Upper lobe of left lung (tissue), 6 donors: ENCODE data around the gene FNDC11. TPM values are rescaled to one million over a fixed set of nuclear protein-coding genes. Genes with fewer than 3 reads are reported as not detected.

Source experiments
- ATAC-seq, 2 donors: fragments of 200-7000 bp; cut with Tn5 transposase; one replicate each; pipeline ENCODE4 v1.9.1; 2022; ENCODE audit warnings: mild to moderate bottlenecking in 2 of 2, moderate library complexity in 2 of 2; ENCODE audit not compliant: low FRiP score in 2 of 2
- DNase-seq, 2 donors: peaks; one replicate each; pipeline ENCODE4 v3.0.0-alpha.2; 2019 to 2020
- H3K27ac ChIP-seq, 4 donors: fragments of 200-600 bp; sonication (generic); one replicate each; pipeline ENCODE4 v1.5.1; 2016 to 2019
- H3K27me3 ChIP-seq, 4 donors: fragments of 200-600 bp; sonication (generic); one replicate each; pipeline ENCODE4 v1.5.1; 2017 to 2019
- H3K36me3 ChIP-seq, 4 donors: fragments of 200-600 bp; sonication (generic); one replicate each; pipeline ENCODE4 v1.5.1; 2016 to 2019
- H3K4me1 ChIP-seq, 4 donors: fragments of 200-600 bp; sonication (generic); one replicate each; pipeline ENCODE4 v1.5.1; 2018 to 2019
- H3K4me3 ChIP-seq, 4 donors: fragments of 200-600 bp; sonication (generic); one replicate each; pipeline ENCODE4 v1.5.1; 2017 to 2019; ENCODE audit warnings: mild to moderate bottlenecking in 2 of 4, moderate library complexity in 1 of 4
- H3K9me3 ChIP-seq, 4 donors: fragments of 200-600 bp; sonication (generic); one replicate each; pipeline ENCODE4 v1.5.1; 2018 to 2019
- EP300 ChIP-seq, 4 donors: sonication (generic); formaldehyde crosslinking; IDR thresholded peaks; one replicate each; pipeline ENCODE4 v1.5.1; 2017; ENCODE audit warnings: antibody characterized with exemption in 4 of 4, control low read depth in 2 of 4
- POLR2A ChIP-seq, 4 donors: fragments of 450-650 bp; IDR thresholded peaks; one replicate each; pipeline ENCODE4 v1.5.1; 2016 to 2017; ENCODE audit warnings: antibody characterized with exemption in 4 of 4, mild to moderate bottlenecking in 2 of 4
- POLR2AphosphoS5 ChIP-seq, 2 donors: sonication (generic); formaldehyde crosslinking; IDR thresholded peaks; one replicate each; pipeline ENCODE4 v1.5.1; 2017; ENCODE audit warnings: antibody characterized with exemption in 2 of 2
- WGBS, 2 donors: methylation state at CpG; one replicate each; pipeline ENCODE4 v1.1.5; 2017 to 2018; 5-methylcytosine and 5-hydroxymethylcytosine counted together
- total RNA-seq, 6 donors: library from RNA; depleted of rRNA in 4 of 6; stranded (reverse); fragments of >200 nt in 4 of 6; gene quantifications; one replicate each; pipeline versions ENCODE4 v1.1.0 to v1.2.1, GENCODE V29; 2016 to 2021
- TF ChIP-seq, protein P1 (sequence below), 6 experiments: fragments of 450-650 bp in 4 of 6; fragments of 200-600 bp in 2 of 6; sonication (generic) in 2 of 6; IDR thresholded peaks; one replicate each; pipeline ENCODE4 v1.5.1; 2016 to 2019; ENCODE audit warnings: antibody characterized with exemption in 6 of 6
- donor health status: DM: no; HTN: no; CAD: no; lungs with moderate emphysema.
- donor health status: DM: no; HTN: yes; CAD: no; lungs with severe emphysema.

The FNDC11 gene, protein sequence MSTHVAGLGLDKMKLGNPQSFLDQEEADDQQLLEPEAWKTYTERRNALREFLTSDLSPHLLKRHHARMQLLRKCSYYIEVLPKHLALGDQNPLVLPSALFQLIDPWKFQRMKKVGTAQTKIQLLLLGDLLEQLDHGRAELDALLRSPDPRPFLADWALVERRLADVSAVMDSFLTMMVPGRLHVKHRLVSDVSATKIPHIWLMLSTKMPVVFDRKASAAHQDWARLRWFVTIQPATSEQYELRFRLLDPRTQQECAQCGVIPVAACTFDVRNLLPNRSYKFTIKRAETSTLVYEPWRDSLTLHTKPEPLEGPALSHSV
- total RNA-seq: 1 to 10 TPM in 4 of 6 donors, under 1 TPM in 2; 0.29 to 6.5 (median 1.4) TPM

DNA sequence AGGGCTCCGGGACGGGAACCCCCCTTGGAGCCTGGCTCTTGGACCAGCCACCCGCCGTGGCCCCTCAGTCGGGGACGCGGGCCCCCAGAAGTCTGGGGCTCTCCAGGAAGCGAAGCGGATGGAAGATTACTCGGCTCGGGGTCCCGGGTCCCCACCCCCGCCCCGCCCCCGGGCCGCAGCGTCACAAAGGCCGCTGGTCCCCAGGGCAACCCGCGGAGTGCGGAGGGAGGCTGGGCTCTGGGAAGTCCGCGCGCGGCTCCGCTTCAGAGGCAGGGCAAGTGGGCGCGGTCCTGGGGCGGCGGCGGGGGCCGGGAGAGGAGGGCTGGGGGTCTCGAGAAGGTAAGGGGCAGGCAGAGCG is at the start of gene FNDC11:
Gene FNDC11 (plus strand): TSS at position 227 of the 358 bp plus-strand sequence. CDS start 1,505 bp downstream, outside the sequence.
- Histone ChIP-seq H3K4me1 (peaks cover 10 to 23% (median 20%) of the 10 kb centered on the region in 4 donors), H3K27ac (peak within 1 kb of the TSS in 3 of 4 donors; percentile 15 to 58 (median 54)), H3K9me3 (no peaks in the 10 kb centered on the region), H3K36me3 (peaks cover 0 to 11% (median 7%) of the 10 kb centered on the region in 4 donors), H3K4me3 (peak within 1 kb of the TSS; percentile 14 to 71 (median 62)), H3K27me3 (peaks cover 0 to under 1% (median 0%) of the 10 kb centered on the region in 4 donors)
- DNase-seq (peak; percentile 52 to 92), ATAC-seq (peak in 1 of 2 donors; percentile 50)
- TF ChIP-seq, protein P1, sequence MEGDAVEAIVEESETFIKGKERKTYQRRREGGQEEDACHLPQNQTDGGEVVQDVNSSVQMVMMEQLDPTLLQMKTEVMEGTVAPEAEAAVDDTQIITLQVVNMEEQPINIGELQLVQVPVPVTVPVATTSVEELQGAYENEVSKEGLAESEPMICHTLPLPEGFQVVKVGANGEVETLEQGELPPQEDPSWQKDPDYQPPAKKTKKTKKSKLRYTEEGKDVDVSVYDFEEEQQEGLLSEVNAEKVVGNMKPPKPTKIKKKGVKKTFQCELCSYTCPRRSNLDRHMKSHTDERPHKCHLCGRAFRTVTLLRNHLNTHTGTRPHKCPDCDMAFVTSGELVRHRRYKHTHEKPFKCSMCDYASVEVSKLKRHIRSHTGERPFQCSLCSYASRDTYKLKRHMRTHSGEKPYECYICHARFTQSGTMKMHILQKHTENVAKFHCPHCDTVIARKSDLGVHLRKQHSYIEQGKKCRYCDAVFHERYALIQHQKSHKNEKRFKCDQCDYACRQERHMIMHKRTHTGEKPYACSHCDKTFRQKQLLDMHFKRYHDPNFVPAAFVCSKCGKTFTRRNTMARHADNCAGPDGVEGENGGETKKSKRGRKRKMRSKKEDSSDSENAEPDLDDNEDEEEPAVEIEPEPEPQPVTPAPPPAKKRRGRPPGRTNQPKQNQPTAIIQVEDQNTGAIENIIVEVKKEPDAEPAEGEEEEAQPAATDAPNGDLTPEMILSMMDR (IDR thresholded peaks at IDR 0.05): no peak
- TF ChIP-seq EP300 (IDR thresholded peaks at IDR 0.05): no peak
- 2 to 7% methylated on average over 6 to 27 of the region's 34 CpGs for WGBS, 2 donors

DNA sequence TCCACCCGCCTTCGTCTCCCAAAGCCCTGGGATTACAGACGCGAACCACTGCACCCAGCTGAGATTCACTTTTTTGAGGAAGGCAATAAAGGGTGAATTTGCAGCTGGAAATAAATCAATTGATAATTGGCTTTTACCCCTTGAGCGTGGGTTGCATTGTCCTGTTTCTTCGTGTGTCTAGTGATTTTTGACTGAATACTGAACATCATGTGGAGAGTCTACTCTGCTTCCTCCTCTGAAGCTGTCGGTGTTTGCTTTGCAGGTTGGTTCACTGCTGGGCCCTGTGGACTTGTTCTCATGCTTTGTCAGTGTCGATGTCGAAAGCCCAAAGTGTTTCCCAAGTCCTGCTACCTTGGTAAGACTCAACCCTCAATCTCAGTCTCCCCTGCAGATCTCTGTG is 49.3 kb upstream of the FNDC11 start:
- Histone ChIP-seq H3K27me3 (peaks cover 0 to 12% (median 4%) of the 10 kb centered on the region in 4 donors), H3K4me1 (peaks cover 0 to 2% (median under 1%) of the 10 kb centered on the region in 4 donors), H3K9me3 (peaks cover 0 to 10% (median 3%) of the 10 kb centered on the region in 4 donors), H3K4me3 (no peak overlapping the region), H3K36me3 (no peaks in the 10 kb centered on the region), H3K27ac (no peak overlapping the region)
- DNase-seq (no peak), ATAC-seq (no peak)
- 92 to 93% methylated on average over 9 of the region's 9 CpGs for WGBS, 2 donors
- TF ChIP-seq, protein P1 (IDR thresholded peaks at IDR 0.05): no peak
- TF ChIP-seq EP300 (IDR thresholded peaks at IDR 0.05) (no peak), POLR2AphosphoS5 (IDR thresholded peaks at IDR 0.05) (no peak), POLR2A (IDR thresholded peaks at IDR 0.05) (no peak)

DNA sequence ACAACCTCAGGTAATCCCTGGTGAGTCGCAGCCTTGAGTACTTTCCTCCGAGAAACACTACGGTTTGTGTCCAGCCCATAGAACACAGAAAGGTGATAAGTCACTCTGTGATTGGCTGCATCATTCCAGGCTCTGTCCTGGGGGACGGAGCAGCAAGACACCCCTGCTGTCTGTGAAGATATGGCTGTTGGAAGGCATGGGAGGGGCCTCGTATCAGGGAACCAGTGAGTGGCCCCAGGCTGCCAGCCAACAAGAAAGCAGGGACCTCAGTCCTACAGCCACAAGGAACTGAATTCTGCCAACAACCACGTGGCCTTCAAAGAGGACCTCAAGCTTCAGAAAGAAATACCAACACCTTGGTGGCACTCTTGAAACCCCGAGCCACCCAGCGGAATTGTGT is 48.7 kb upstream of the FNDC11 start:
- peaks cover 0 to 10% (median 3%) of the 10 kb centered on the region in 4 donors for H3K9me3 ChIP-seq
- H3K36me3 ChIP-seq: no peaks in the 10 kb centered on the region
- H3K4me3 ChIP-seq: no peak overlapping the region
- H3K27me3 ChIP-seq: peaks cover 0 to 6% (median 1%) of the 10 kb centered on the region in 4 donors
- ATAC-seq (no peak), DNase-seq (no peak)
- no peaks in the 10 kb centered on the region for H3K4me1 ChIP-seq
- WGBS, 2 donors: 82 to 85% methylated on average over 7 to 8 of the region's 8 CpGs
- no peak for TF ChIP-seq POLR2A (IDR thresholded peaks at IDR 0.05)
- TF ChIP-seq, protein P1 (IDR thresholded peaks at IDR 0.05): no peak
- TF ChIP-seq POLR2AphosphoS5 (IDR thresholded peaks at IDR 0.05): no peak
- TF ChIP-seq EP300 (IDR thresholded peaks at IDR 0.05): no peak
- no peak overlapping the region for H3K27ac ChIP-seq

DNA sequence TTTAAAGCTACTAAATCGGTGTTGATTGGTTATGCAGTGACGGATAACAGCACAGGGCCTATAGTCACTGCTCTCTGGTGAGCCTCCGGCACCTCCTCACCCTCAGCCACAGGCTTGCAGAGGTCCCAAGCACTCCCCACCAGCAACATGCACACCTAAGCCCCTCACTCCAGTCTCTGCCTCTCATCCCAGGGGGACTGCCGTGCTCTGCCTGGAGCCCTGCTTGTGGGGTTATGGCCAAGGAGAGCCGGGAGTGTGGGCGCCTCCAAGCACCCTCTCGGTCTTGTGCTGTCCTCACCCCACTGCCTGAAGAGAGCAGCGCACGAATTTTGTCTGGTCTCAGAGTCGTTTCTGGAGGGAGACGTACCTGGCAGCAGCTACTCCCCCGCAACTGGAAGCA is 48.2 kb upstream of the FNDC11 start:
- H3K27me3 ChIP-seq: peaks cover 0 to 3% (median under 1%) of the 10 kb centered on the region in 4 donors
- ATAC-seq: no peak
- H3K9me3 ChIP-seq: peaks cover 0 to 10% (median 3%) of the 10 kb centered on the region in 4 donors
- no peak overlapping the region for H3K27ac ChIP-seq
- TF ChIP-seq EP300 (IDR thresholded peaks at IDR 0.05) (no peak), POLR2A (IDR thresholded peaks at IDR 0.05) (no peak), POLR2AphosphoS5 (IDR thresholded peaks at IDR 0.05) (no peak)
- TF ChIP-seq, protein P1 (IDR thresholded peaks at IDR 0.05): no peak
- H3K4me1 ChIP-seq: no peaks in the 10 kb centered on the region
- 75 to 92% methylated on average over 12 of the region's 12 CpGs for WGBS, 2 donors
- no peak overlapping the region for H3K4me3 ChIP-seq
- no peaks in the 10 kb centered on the region for H3K36me3 ChIP-seq
- no peak for DNase-seq
